ENCODE results near the gene POU2AF2. TPM values are rescaled to one million over a fixed set of nuclear protein-coding genes. Genes with fewer than 3 reads are reported as not detected.

POU2AF2 gene
- total and polyA plus RNA-seq, 2 of the 8 experiments (the other 6 are each of a cell fraction or from before 2014, with no cell fraction given), result not detected

GRCh38 chr11:111205632-111206385, 39.7 kb upstream of the POU2AF2 start:
- no peak overlapping the region for H4K5ac ChIP-seq (ENCODE audit: insufficient read length, low read depth, low read length)
- DNase-seq (ENCODE audit: low read depth in 1 of 2, low spot score in 2 of 2) (no peak), FAIRE-seq (no peak)
- H3K4ac ChIP-seq (replicated peaks; ENCODE audit: insufficient read length, low read depth, low read length), result no peak overlapping the region
- 85% methylated on average over 3 of the region's 3 CpGs; no CpG with 5 or more reads in 1 of the 2 experiments for WGBS, 2 experiments (ENCODE audit: extremely low coverage in 1 of 2, insufficient coverage in 1 of 2, insufficient read length in 1 of 2, insufficient replicate concordance in 2 of 2, low coverage in 1 of 2, low lambda C conversion rate in 2 of 2, missing lambda C conversion rate in 1 of 2)
- no peak overlapping the region for H4K8ac ChIP-seq (ENCODE audit: extremely low read depth, insufficient read depth, low read length)
- H2AFZ ChIP-seq (ENCODE audit: low read length), result no peak overlapping the region
- H3K14ac ChIP-seq (ENCODE audit: insufficient read length), result no peak overlapping the region
- no peak overlapping the region for H2BK20ac ChIP-seq (ENCODE audit: low read length)
- no peaks in the 10 kb centered on the region for H3K27me3 ChIP-seq (replicated peaks in 1 of 4; ENCODE audit: control insufficient read depth in 3 of 4, extremely low read depth in 1 of 4, insufficient read depth in 3 of 4, low read length in 3 of 4)
- H3K18ac ChIP-seq (ENCODE audit: extremely low read depth, low read length), result no peak overlapping the region
- no peak overlapping the region for H3K56ac ChIP-seq (replicated peaks; ENCODE audit: insufficient read length, low read depth, low read length)
- no peaks in the 10 kb centered on the region for H3K36me3 ChIP-seq (ENCODE audit: control insufficient read depth in 2 of 4, insufficient read depth in 4 of 4, low read length in 3 of 4)
- no peaks in the 10 kb centered on the region for H3K4me1 ChIP-seq (replicated peaks in 1 of 4; ENCODE audit: control insufficient read depth in 3 of 4, insufficient read depth in 4 of 4, low read length in 3 of 4)
- H3K9me3 ChIP-seq (ENCODE audit: insufficient read depth in 2 of 2, low read depth in 1 of 2, low read length in 1 of 2), result no peaks in the 10 kb centered on the region
- H3K4me2 ChIP-seq (ENCODE audit: insufficient read depth in 1 of 2, low read depth in 2 of 2, low read length in 2 of 2), result no peak overlapping the region
- ChIA-PET CTCF (ENCODE audit: partially characterized antibody) (interaction anchor here (0.6 kb wide), 1 partner anchor 739 kb away, joined by 3 read pairs; no protein-coding TSS in a partner anchor), POLR2A (ENCODE audit: partially characterized antibody) (no interaction called here)
- H4K20me1 ChIP-seq (replicated peaks in 1 of 2; ENCODE audit: control insufficient read depth in 1 of 2, insufficient read depth in 2 of 2, low read length in 2 of 2), result no peaks in the 10 kb centered on the region
- no peak overlapping the region for H3K4me3 ChIP-seq (ENCODE audit: extremely low read depth in 1 of 4, insufficient read depth in 2 of 4, low read depth in 3 of 4, low read length in 4 of 4)
- H3K23me2 ChIP-seq (ENCODE audit: low read depth, low read length), result no peaks in the 10 kb centered on the region; the same call in 1 of the 2 replicates
- no peak overlapping the region for H2AK5ac ChIP-seq (ENCODE audit: low read depth, low read length)
- H3K27ac ChIP-seq (ENCODE audit: low read depth, low read length), result no peak overlapping the region
- H2BK120ac ChIP-seq (replicated peaks; ENCODE audit: low read depth, low read length), result no peak overlapping the region
- H3K23ac ChIP-seq (ENCODE audit: insufficient read length), result no peak overlapping the region
- H4K91ac ChIP-seq (replicated peaks; ENCODE audit: insufficient read length, low read length), result no peak overlapping the region
- no peak overlapping the region for H2BK5ac ChIP-seq (ENCODE audit: low read depth, low read length)
- H2BK12ac ChIP-seq (ENCODE audit: low read depth, low read length), result no peak overlapping the region
- no peaks in the 10 kb centered on the region for H3K79me2 ChIP-seq (ENCODE audit: control insufficient read depth in 1 of 2, insufficient read depth in 2 of 2, low read length in 2 of 2)
- H3K9ac ChIP-seq (replicated peaks in 1 of 4; ENCODE audit: extremely low read depth in 1 of 4, low read depth in 3 of 4, low read length in 3 of 4), result no peak overlapping the region
- no peaks in the 10 kb centered on the region for H3K79me1 ChIP-seq (ENCODE audit: low read depth, low read length)
- H2BK15ac ChIP-seq (ENCODE audit: low read length), result no peak overlapping the region
- no peak for TF ChIP-seq POLR2A (IDR thresholded peaks at IDR 0.05; ENCODE audit: control extremely low read depth in 1 of 2, low read depth in 2 of 2, low read length in 2 of 2)
- no peak for TF ChIP-seq CTBP2 (IDR thresholded peaks at IDR 0.05; ENCODE audit: borderline replicate concordance, insufficient read depth, insufficient read length, low read length)
- TF ChIP-seq TCF12 (IDR thresholded peaks at IDR 0.05; ENCODE audit: low read depth, low read length), result no peak
- TF ChIP-seq CHD1 (IDR thresholded peaks at IDR 0.05; ENCODE audit: low read depth, low read length), result no peak
- no peak for TF ChIP-seq BCL11A (IDR thresholded peaks at IDR 0.05; ENCODE audit: low read depth in 2 of 2, low read length in 2 of 2)
- TF ChIP-seq TBP (IDR thresholded peaks at IDR 0.05; ENCODE audit: low read depth, low read length), result no peak
- TF ChIP-seq SP1 (IDR thresholded peaks at IDR 0.05; ENCODE audit: low read depth, low read length), result no peak
- no peak for TF ChIP-seq CREB1 (IDR thresholded peaks at IDR 0.05)
- TF ChIP-seq SP2 (IDR thresholded peaks at IDR 0.05; ENCODE audit: low read length), result no peak
- no peak for TF ChIP-seq GABPA (IDR thresholded peaks at IDR 0.05; ENCODE audit: borderline replicate concordance, insufficient read depth, low read length)
- no peak for TF ChIP-seq CBX5 (IDR thresholded peaks at IDR 0.05; ENCODE audit: low read depth, low read length)
- no peak for TF ChIP-seq MAFK (IDR thresholded peaks at IDR 0.05; ENCODE audit: low read depth, low read length)
- TF ChIP-seq BACH1 (IDR thresholded peaks at IDR 0.05; ENCODE audit: low read length), result no peak
- no peak for TF ChIP-seq USF2 (IDR thresholded peaks at IDR 0.05; ENCODE audit: low read length)

Data from H1 (cell line).